ENCODE data around the gene ALG6.
"Not testable (repeated sequence)": the region's sequence is repeated elsewhere in the genome, so short reads cannot be mapped to it uniquely, and the experiment has no call there.

The ALG6 gene

GRCh38 chr1:63328781-63329180 lies 38.6 kb upstream of the ALG6 start:
- no peak for FAIRE-seq

GRCh38 chr1:63329621-63330330 lies 37.7 kb upstream of the ALG6 start:
- no peak for FAIRE-seq

GRCh38 chr1:63330331-63330916 lies 37.0 kb upstream of the ALG6 start:
- no peak for FAIRE-seq

DNA sequence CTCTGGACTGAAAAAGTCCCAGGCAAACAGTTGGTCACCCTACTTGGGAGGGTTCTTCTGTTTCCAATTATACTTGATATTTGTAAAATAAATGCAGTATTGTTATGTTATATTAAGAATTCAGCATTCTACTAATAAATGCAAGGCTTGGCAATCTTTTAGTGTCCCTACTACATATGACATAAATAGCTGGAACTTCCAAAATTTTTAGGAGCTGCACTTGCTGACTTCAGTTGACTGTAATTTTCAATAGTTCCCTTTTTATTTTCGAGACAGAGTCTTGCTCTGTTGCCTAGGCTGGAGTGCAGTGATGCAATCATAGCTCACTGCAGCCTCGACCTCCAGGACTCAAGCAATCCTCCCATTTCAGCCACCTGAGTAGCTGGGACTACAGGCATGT lies 25.0 kb upstream of the ALG6 start:
- no peak for FAIRE-seq

- FAIRE-seq = no peak
Observed at GRCh38 chr1:63343922-63344321, 23.5 kb upstream of the ALG6 start.

DNA sequence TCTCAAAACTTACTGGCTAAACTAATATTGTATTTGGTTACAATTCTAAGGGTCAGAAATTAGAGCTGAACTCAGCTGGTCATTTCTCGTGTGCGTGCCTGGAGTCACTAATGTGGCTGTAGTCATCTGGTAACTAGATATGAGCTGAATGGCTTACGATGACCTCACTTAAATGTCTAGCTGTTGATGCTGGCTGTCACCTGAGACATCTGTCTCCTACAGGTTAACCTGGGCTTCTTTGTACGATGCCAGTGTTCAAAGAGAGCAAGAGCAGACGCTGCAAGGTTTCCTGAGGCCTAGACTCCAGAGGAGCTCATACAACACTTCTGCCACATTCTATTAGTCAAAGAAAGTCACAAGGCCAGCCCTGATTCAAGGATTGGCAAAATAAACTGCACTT lies 17.1 kb upstream of the ALG6 start:
- FAIRE-seq = no peak

DNA sequence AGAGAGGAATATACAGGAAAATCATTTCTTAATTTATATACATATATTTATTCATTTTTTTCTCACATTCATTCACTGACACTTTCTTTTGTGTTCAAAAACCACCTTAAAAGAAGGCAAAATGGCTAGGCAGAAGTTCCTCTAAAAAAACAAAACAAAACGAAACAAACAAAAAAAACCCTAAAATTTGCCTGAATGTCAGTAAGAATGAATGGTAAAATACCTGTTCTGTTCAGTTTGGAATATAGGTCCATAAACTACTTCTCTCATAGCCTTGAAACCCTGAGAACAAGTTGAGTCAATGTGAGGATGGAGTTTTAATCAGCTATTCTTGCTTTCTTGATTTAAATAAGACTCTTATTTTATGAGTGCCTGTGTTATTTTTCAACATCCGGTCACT lies 14.7 kb upstream of the ALG6 start:
- no peak for FAIRE-seq

GRCh38 chr1:63356234-63356633 lies 11.2 kb upstream of the ALG6 start:
- FAIRE-seq = not testable (repeated sequence)

- no peak for FAIRE-seq
Observed at GRCh38 chr1:63359561-63359960, 7.9 kb upstream of the ALG6 start.

DNA sequence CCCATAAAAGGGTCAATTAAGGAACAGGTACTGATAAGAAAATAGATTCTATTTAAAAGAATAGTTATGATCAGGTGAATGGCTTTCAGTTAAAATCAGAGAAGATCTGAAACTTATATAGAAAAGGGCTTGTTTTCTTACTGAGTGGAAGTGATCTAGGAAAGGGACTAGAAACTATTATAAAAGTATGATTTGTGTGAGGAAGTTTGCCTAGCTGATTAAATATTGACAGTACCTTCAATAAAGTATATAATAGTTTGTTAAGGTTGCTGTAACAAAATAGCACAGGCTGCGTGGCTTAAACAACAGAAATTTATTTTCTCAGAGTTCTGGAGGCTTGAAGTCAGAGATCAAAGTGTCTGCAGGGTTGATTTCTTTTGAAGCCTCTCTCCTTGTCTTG lies 5.4 kb upstream of the ALG6 start:
- no peak for FAIRE-seq

DNA sequence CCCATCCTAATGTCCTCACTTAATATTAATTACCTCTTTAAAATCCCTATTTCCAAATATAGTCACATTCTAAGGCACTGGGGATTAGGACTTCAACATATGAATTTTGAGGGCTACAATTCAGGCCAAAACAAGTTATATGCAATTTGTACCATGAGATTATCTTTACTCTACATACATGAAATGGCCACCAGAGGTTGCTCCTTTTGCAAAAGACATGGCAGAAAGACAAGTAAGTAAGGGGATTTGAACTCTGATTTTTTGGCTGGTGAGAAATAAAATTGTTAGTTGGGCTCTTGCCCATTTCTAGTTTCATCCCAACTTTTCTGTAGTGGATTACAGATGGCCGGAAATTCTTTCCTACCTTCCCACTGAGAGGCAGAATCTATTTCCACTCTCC lies 4.8 kb upstream of the ALG6 start:
- FAIRE-seq = no peak

DNA sequence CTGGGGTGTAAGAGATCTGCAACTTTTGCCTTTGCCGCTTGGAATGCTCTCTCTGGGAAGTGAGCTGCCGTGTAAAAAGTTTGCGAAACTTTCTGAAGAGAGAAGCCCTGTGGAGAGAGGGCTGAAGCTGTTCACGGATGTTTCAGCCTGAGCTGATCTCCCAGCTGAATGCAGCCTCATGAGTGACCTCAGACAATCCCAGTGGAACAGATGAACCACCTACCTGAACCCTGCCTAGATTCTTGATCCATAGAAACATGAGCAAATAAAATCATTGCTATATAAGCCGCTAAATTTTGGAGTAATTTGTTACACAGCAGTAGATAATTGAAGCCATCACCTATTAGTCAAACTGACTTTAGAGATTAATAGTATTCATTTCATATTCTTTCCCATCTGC lies 4.4 kb upstream of the ALG6 start:
- FAIRE-seq = no peak

DNA sequence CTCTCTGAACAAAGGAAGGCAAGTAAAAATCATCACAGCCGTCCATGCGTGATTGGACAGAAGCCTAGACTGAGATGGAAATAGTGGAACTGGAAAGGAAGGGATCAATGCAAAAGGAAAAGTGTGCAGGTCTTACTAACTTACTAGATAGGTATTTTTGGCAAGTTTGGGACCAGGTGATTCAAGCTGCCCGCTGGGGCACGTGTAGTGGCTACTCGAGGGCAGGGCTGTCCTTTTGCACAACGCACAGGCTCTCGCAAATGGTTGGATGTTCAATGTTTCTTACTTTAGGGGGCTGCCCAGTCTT lies 566 bp upstream of the ALG6 start:
- FAIRE-seq = no peak

GRCh38 chr1:63368131-63368530 lies 704 bp downstream of the ALG6 start:
- no peak for FAIRE-seq

- FAIRE-seq = no peak
Observed at GRCh38 chr1:63379583-63379982, 12.2 kb downstream of the ALG6 start.

DNA sequence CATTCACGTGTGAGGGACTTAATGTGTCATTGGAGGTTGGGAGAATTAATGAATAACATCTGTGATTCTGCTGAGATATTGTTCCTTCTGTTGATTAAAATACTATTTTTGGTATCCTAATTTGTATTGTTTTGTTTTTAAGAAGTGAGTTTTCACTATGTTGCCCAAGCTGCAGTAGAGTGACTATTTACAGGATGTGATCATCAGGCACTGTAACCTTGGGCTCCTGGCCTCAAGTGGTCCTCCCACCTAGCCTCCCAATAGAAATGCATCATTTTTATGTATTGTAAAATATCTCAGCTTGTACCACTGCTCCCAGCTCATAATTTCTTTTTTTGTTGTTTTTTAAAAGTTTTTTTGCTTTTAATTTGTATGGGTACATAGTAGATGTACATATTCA lies 14.3 kb downstream of the ALG6 start:
- no peak for FAIRE-seq

DNA sequence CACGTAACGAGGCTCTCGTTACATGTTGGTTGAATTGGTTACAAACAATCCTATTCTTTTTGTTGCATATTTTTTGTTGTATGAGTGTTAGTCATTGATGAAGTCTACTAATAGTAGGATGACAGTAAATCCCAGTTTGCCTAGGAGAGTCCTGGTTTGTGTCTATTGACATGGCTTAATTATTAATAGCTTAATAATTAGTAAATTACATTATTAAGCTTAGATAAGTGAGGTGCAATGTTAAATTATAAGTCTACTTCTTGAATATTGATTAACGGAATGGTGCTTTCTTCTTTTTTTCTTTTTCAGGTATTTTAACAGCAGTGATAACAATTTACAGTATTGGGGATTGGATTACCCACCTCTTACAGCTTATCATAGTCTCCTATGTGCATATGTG lies 34.5 kb downstream of the ALG6 start:
- no peak for FAIRE-seq

GRCh38 chr1:63403386-63403785 lies 36.0 kb downstream of the ALG6 start:
- FAIRE-seq = no peak

GRCh38 chr1:63405021-63405420 lies 37.6 kb downstream of the ALG6 start:
- no peak for FAIRE-seq

- no peak for FAIRE-seq
Observed at GRCh38 chr1:63405987-63406386, 38.6 kb downstream of the ALG6 start.

DNA sequence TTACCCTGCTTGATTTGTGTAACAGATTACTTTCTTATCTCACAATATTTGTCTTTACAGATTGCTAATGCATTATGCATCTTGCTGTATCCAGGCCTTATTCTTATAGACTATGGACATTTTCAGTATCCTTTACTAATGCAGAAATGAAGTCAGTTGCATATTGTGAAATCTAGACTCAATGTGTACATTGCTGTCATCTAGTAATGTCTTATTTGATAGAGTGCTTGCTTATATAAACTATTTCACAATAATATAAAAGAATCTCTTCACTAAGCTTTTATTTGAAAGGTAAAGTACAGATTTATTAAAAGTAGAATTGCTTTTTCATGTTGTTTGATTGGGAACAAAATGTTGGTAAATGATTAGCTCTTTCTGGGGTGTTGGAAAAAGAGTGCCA lies 39.6 kb downstream of the ALG6 start:
- no peak for FAIRE-seq

GRCh38 chr1:63408331-63408730 lies 40.9 kb downstream of the ALG6 start:
- no peak for FAIRE-seq

- FAIRE-seq = no peak
Observed at GRCh38 chr1:63411066-63411465, 43.6 kb downstream of the ALG6 start.

DNA sequence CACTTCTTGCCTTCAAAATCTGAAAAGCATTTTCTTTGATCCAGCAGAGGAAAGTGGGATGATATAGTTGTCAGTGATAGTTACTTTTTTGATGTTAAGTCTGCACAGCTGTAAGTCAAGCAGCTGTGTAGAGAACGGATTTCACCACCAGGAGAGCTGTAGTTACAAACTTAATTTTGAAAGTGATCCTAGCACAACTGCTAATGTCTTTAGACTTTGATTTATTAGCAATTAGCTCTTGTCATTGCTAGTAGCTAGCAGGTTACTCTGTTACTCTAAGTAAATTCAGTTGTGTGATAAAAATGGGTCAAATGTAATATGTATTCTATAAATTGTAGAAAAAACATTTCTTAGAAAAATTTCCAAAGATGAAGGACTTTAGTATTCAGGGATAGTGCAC lies 46.0 kb downstream of the ALG6 start:
- no peak for FAIRE-seq

- no peak for FAIRE-seq
Observed at GRCh38 chr1:63414691-63415365, 47.4 kb downstream of the ALG6 start.

All from colon (tissue), 2 donors.